Endothelial cell of umbilical vein (primary cell): Measurements from ENCODE around the gene JUP.

Experiments
- CTCF ChIP-seq, 2 donors: IDR thresholded peaks; 1 replicate in 1 of 2; 2 replicates in 1 of 2; pipeline ENCODE4 v1.5.1; 2011; ENCODE audit warnings: low read length in 2 of 2, mild to moderate bottlenecking in 2 of 2, moderate library complexity in 2 of 2, control low read depth in 1 of 2, inconsistent platforms in 1 of 2, low read depth in 1 of 2; ENCODE audit not compliant: insufficient read depth in 1 of 2; ENCODE audit errors: extremely low read depth in 1 of 2
- EZH2 ChIP-seq: IDR thresholded peaks from 2 replicates; pipeline ENCODE4 v1.6.1; 2012; ENCODE audit warnings: borderline replicate concordance, low read depth, mild to moderate bottlenecking, moderate library complexity, low read length, inconsistent platforms; ENCODE audit not compliant: severe bottlenecking
- FOS ChIP-seq: IDR thresholded peaks from 2 replicates; pipeline ENCODE4 v1.6.1; 2011; ENCODE audit warnings: mild to moderate bottlenecking, low read length, moderate library complexity, borderline replicate concordance; ENCODE audit not compliant: insufficient read depth
- JUN ChIP-seq: IDR thresholded peaks from 2 replicates; pipeline ENCODE4 v1.6.1; 2011; ENCODE audit warnings: borderline replicate concordance, low read depth; ENCODE audit not compliant: insufficient read length, insufficient read depth
- MAX ChIP-seq: IDR thresholded peaks from 2 replicates; pipeline ENCODE4 v1.6.1; 2011; ENCODE audit not compliant: insufficient read depth, insufficient read length
- POLR2A ChIP-seq: IDR thresholded peaks from 2 replicates; pipeline ENCODE4 v1.6.1; 2012; ENCODE audit warnings: low read depth, mild to moderate bottlenecking, control low read depth, low read length

GRCh38 chr17:41816637-41817320 lies 30.3 kb upstream of the JUP start:
- TF ChIP-seq CTCF (IDR thresholded peaks at IDR 0.05; ENCODE audit: extremely low read depth in 1 of 2, insufficient read depth in 1 of 2, low read depth in 1 of 2, low read length in 2 of 2) = no peak
- TF ChIP-seq EZH2 = no peak
- TF ChIP-seq FOS = no peak
- TF ChIP-seq MAX = no peak
- no peak for TF ChIP-seq JUN
- no peak for TF ChIP-seq POLR2A
